PFSK-1 (cell line): ENCODE measurements around the gene ZNF620.

Experiments used
- POLR2AphosphoS5 ChIP-seq: IDR thresholded peaks from 2 replicates; pipeline ENCODE4 v1.6.1; 2012; ENCODE audit warnings: low read depth, mild to moderate bottlenecking, control low read depth, low read length, moderate library complexity
- SIN3A ChIP-seq: IDR thresholded peaks from 2 replicates; pipeline ENCODE4 v1.6.1; 2012; ENCODE audit warnings: mild to moderate bottlenecking, low read length, moderate library complexity, borderline replicate concordance; ENCODE audit not compliant: insufficient read depth
- TAF1 ChIP-seq: IDR thresholded peaks from 2 replicates; pipeline ENCODE4 v1.6.1; 2012; ENCODE audit warnings: low read length, control low read depth, borderline replicate concordance; ENCODE audit not compliant: insufficient read depth
- TF ChIP-seq, protein P1 (sequence below), 2 experiments: IDR thresholded peaks; 2 replicates each; pipeline versions ENCODE4 v1.6.1 to v1.8.0; 2011 to 2012; ENCODE audit warnings: low read depth in 2 of 2, low read length in 2 of 2, control low read depth in 1 of 2, inconsistent platforms in 1 of 2, mild to moderate bottlenecking in 1 of 2, moderate library complexity in 1 of 2; ENCODE audit not compliant: insufficient read depth in 1 of 2

DNA sequence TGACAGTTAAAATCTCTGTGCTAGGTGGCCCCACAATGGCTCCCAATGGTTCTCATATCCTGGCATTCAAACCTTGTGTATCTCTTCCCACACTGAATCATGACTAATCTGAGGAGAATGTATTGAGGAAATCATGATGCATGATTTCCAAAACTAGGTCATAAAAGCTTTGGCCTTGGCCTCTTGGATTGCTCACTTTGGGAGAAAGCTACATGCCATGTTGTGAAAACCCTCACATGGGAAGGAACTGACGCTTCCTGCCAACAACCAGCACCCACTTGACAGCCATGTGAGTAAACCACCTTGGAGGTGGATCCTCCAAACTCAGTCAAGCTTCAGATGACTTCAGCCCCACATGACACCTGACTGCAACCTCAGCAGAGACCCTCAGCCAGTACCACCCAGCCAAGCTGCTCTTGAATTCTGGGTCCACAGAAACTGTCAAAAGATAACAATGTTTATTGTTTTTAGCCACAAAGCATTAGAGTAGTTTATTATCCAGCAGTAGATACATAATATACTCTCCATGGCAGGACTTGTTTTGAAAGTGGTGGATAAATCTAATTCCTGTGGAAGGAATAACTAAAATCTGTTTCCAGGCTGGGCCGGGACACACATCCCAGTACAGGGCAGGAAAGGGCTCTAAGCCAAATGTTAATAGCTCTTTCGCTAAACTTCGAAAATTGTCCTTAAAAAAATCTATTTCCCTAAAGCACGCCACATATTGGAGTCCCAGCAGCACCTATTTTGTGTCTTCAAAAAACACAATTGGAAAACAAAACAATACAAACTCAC, 1.0 kb upstream of the ZNF620 start:
- TF ChIP-seq POLR2AphosphoS5 (no peak), TAF1 (no peak), SIN3A (no peak)
- TF ChIP-seq, protein P1, sequence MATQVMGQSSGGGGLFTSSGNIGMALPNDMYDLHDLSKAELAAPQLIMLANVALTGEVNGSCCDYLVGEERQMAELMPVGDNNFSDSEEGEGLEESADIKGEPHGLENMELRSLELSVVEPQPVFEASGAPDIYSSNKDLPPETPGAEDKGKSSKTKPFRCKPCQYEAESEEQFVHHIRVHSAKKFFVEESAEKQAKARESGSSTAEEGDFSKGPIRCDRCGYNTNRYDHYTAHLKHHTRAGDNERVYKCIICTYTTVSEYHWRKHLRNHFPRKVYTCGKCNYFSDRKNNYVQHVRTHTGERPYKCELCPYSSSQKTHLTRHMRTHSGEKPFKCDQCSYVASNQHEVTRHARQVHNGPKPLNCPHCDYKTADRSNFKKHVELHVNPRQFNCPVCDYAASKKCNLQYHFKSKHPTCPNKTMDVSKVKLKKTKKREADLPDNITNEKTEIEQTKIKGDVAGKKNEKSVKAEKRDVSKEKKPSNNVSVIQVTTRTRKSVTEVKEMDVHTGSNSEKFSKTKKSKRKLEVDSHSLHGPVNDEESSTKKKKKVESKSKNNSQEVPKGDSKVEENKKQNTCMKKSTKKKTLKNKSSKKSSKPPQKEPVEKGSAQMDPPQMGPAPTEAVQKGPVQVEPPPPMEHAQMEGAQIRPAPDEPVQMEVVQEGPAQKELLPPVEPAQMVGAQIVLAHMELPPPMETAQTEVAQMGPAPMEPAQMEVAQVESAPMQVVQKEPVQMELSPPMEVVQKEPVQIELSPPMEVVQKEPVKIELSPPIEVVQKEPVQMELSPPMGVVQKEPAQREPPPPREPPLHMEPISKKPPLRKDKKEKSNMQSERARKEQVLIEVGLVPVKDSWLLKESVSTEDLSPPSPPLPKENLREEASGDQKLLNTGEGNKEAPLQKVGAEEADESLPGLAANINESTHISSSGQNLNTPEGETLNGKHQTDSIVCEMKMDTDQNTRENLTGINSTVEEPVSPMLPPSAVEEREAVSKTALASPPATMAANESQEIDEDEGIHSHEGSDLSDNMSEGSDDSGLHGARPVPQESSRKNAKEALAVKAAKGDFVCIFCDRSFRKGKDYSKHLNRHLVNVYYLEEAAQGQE (IDR thresholded peaks at IDR 0.05; ENCODE audit: insufficient read depth in 1 of 2, low read depth in 2 of 2, low read length in 2 of 2) = no peak
